B cell (primary cell): ENCODE data around the gene GPAT3.

ENCODE experiments used
- CTCF ChIP-seq: fragments of 200-600 bp; IDR thresholded peaks from one replicate; pipeline ENCODE4 v1.8.0; 2022; ENCODE audit warnings: antibody characterized with exemption, mild to moderate bottlenecking
- EZH2 ChIP-seq: IDR thresholded peaks from 2 replicates; pipeline ENCODE4 v1.6.1; 2012; ENCODE audit warnings: borderline replicate concordance, low read depth, mild to moderate bottlenecking, moderate library complexity, low read length; ENCODE audit not compliant: insufficient read depth, poor library complexity, severe bottlenecking

GRCh38 chr4:83522239-83522638 lies 13.7 kb upstream of the GPAT3 start:
- TF ChIP-seq CTCF (no peak), EZH2 (no peak)
